SK-N-DZ (cell line): Measurements from ENCODE around the gene FRMD4A.
"Not testable (repeated sequence)": the region's sequence is repeated elsewhere in the genome, so short reads cannot be mapped to it uniquely, and the experiment has no call there.

Source experiments
- DNase-seq: peaks from one replicate; pipeline ENCODE4 v3.0.0-alpha.2; 2015; ENCODE audit warnings: low spot score

The FRMD4A gene

DNA sequence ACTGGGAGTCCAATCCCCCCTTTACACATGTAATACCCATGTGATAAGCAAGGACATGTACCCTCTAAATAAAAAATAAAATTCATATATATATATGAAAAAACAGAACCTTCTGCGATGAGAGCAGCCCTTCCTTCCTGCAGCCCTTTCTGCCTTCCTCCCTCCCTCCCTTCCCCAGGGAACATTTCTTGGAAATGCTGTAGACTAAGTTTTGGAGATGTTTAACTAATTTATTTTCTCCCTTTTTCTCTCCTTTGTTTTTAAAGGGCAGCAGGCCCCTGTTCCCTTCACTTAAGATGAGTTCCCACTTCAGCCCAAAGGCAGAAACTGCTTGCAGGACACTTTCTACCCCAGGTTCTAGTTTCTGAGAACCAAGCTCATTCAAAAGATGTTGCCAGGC lies 179.2 kb downstream of the FRMD4A start:
- no peak for DNase-seq

DNA sequence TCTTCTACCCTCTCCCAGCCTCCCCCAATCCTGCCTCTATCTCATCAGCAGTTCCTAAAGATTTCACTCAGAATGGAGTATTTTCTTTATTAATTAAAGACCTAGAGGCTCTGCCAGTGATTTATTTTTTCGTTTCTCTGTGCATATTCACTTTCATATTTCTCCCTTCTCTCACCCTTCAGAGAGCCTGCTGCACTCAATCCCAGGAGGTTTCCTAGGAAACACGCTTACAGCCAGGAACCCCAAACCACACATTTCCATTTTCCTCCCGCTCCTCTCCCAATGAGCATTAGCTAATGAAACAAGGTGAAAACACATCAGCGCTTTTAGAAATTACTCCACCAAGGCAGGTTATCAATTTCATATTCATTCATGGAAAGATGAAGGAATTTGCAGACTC lies 180.2 kb downstream of the FRMD4A start:
- DNase-seq, result no peak

DNA sequence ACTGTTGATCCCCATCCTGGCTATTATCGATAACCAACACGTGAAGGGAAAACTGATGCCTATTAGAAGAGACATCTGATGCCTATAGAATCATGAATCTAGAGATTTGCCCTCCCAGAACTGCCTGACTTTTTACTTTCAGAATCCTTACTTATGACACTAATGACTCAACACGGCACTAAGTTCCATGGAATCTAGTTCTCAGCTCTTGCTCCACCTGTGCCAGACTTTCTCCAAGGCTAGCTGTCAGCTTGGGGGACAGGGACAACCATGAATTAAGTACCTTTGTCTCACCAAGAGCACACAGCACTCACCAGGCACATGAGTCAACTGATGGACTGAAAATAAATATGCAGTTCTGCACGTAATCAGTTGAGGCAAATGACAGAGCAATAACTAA lies 184.2 kb downstream of the FRMD4A start:
- DNase-seq, result no peak

DNA sequence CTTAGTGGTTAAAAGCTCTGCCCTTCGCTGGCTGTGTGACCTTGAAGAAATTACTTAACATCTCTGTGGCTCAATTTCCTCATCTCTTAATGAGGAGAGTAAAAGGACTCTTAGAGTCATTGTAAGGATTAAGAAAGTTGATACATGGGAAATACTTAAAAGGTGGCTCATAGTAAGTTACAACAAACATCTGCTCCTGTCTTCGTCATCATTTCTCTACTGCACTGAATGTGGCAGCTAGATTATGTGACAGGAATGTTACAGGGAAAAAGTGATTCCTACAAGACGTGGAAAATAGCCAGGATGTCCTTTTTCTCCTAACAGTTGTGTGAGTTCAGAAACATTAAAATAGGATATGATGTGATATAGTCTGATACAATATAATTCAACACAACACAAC lies 184.7 kb downstream of the FRMD4A start:
- DNase-seq, result no peak

DNA sequence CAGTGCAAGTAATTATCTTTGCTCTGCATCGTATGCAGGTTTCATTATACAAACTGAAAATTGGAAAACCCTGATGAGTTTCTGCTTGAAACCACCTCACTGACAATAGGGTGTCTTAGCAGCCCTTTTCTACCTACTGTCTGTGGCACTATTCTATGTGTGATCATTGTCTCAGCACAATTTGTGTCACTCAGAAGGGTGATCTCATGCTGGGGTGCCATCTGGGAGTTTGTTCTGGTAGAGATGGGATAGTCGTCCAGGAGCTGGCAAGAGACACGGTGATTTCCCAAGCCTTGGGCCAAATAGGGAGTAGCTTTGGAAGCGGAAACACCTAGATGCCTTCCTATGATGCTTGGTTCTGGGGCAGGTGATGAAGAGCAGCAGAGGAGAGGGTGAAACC lies 186.3 kb downstream of the FRMD4A start:
- DNase-seq, result no peak

DNA sequence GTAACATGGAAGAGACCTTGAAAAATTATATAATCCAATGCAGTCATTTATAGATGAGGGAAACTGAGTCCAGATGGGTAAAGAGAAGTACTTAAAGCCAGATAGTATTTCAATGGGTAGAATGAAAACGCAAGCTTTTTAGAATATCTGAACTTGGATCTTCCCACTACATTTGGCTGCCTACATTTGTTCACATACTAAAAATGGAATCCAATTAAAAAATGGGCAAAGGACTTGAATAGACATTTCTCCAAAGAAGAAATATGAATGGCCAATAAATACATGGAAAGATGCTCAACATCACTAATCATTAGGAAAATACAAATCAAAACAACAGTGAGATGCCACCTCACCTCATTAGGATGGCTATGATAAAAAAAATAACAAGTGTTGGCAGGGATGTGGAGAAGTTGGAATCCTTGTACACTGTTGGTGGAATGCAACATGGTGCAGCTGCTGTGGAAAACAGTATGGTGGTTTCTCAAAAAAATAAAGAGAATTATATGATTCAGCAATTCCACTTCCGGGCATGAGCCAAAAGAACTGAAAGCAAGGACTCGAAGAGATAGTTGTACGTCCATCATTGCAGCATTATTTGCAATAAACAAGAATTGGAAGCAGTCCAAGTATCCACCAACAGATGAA lies 188.0 kb downstream of the FRMD4A start:
- DNase-seq, result no peak

DNA sequence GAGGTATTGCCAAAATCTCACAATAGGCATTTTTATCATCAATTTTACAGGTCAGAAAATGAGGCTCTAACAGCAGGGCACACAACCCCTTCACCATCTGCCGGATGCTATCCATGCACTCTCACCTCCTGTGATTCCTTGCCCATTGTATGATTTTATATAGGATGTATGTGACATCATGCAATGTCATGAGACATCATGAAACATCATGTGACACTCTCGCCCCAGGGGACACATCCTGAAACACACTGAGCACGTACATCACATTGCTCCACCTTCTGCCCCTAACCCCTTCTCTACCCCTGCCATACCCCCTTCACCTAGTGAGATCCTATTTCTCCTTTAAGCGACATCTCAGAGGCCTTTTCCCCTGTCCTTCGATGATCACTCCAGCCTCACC lies 189.4 kb downstream of the FRMD4A start:
- no peak for DNase-seq

DNA sequence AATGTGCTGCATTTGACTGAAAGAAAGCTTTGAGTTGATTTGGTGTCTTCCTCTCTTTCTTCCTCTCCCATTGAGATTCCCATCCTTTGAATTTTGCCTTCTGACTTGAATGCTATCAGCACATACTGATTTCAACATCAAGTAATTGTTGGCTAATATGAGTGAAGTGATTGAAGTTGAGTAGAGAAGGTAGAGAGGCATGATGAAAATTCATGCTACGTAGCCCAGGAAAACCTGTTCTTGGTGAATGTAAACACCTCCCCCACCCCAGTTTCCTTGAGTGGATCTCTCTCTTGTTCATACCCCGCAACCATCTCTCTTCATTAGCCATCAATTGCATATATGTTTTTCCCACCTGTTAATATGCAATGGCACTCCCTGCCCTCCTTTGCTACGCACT lies 193.3 kb downstream of the FRMD4A start:
- DNase-seq, result no peak

DNA sequence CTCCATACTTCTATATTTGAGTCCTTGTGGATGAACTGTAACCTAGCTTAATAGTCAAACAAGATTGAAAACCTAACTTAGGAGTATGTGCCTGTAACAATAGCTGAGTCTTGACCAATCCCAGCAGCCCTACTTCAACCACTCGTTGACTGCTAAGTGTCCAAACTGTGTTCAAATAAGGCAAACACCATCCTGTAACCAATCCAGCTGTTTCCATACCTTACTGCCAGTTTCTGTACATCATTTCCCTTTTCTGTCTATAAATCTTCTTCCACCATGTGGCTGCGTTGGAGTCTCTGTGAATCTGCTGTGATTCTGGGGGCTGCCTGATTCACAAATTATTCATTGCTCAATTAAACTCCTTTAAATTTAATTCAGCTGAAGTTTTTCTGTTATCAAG lies 195.5 kb downstream of the FRMD4A start:
- DNase-seq, result not testable (repeated sequence)

DNA sequence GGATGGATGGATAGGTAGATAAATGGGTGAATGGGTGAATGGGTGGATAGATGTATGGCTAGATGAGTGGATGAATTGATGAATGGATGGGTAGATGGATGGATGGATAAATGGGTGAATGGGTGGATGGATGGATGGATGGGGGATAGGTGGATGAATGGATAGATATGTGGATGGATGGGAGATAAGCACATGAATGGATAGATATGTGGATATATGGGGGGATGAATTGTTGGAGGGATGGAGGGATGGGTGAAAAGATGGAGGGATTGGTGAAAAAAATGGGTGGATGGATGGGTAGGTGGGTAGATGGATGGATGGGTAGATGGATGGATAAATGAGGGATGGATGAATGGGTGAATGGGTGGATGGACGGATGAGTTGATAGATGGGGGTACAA lies 196.4 kb downstream of the FRMD4A start:
- no peak for DNase-seq

DNA sequence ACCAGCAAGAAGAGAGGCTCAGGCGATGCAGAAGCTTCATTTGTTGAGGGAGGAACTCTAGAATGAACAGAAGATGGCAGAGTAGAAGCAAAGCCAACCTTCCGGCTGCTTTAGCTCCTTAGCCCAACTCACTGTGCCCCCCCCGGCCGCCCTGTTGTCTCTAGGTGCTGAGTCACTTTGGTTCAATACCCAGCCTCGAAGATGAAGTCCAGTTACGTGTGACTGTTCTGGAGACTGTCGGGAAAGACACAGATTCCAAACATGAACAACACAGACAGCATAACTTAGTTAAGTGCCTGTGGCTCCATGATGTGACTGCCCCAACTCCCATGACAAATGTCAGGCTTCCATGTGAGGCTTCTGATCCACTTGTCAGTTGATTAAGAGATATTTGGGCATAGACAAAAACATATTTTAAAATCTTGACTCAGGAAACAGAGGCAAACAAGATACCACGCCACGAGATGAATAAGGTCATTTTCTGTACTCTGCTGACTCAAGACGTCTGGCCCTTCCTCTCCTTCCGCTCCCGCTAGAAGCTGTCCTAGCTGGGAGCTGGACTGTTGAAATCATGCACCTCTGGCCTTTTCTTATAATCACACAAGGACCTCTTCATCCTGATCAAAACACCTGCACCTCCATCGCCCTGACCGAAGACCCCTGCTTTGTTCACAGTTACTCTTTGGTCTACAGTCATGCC lies 199.3 kb downstream of the FRMD4A start:
- DNase-seq, result peak; percentile 83

DNA sequence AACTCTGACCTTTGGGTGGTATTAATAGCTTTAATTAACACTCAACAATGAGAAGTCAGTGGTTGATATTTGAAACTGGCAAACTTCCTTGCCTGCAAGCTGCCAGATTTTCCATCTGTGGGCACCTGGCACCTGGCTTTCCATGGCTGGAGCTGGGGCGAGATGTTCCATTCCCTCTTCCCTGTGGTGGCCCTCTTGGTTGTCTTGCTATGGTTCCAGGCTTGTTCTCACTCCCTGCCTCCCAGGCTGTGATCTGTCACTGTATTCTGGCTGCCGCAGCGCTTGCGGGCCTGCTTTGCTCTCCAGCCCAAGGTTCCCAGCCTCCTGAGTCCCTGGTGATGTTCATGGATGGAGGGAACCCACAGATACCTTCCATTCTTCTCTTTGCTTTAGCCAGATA lies 201.0 kb downstream of the FRMD4A start:
- no peak for DNase-seq

DNA sequence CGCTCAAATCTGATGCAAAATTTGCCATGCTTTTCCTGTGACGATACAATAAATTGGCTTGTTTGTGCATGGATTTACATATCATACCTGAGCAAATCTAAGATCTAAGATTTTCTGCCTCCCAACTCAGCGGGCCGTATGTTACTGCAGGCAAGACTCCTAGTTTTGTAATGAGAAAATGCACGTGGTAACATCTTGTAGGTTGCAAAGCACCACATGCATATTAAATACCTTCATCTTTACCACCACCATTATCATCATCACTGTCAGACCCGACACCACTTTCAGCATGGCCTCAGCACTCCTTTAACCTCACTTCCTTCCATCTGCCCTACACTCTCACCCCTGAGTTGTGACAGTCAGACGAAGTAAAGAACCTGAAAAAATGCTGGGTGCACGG lies 202.2 kb downstream of the FRMD4A start:
- no peak for DNase-seq

DNA sequence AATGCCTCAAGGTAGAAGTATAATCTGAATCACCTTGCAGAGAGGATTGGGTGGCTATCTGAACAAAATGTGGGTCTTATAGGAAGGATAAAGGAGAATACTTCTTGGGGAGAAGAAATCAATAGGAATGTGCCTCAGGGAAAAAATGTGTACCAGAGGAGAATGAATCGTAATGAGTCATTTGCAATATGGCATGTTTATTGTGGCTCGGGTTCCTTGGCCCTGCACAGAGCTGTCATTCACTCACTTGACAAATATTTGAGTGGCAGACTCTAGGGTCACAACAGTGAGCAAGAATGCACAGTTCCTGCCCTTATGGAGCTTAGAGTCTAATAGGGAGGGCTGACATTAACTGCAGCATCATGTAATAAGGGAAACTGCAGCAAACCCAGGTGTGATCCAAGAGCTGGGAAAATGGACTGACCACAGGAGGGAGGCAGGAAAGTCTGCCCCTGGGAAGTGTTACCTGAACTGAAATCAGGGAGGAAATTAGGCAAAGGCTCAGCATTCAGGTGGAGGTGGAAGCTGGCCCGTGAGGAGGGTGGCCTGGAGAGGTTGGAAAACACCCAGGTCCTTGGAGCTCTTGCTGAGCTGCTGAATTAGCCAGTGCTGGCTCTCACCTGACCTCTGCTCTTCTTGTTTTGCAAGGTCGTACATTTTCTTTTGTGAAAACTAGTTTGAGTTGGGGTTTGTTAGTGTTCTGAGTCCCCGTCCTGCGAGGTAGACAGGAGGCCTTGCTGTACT lies 203.9 kb downstream of the FRMD4A start:
- no peak for DNase-seq

DNA sequence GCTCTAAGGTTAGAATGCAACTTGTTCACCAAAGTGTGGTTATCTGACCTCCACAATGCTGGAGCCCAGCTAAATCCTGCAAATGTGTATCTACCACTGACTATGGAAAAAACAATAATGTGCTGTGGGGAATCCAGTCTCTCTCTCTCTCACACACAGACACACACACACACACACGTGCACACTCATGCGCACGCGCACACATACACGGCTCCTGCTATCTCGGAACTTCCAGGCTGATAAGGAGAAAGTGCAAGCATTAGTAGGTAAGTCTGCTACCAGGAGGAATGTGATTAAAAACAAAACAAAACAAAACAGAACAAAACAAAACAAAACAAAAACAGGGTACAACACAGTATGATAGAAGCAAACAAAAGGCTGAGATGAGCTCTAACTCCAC lies 205.2 kb downstream of the FRMD4A start:
- no peak for DNase-seq

DNA sequence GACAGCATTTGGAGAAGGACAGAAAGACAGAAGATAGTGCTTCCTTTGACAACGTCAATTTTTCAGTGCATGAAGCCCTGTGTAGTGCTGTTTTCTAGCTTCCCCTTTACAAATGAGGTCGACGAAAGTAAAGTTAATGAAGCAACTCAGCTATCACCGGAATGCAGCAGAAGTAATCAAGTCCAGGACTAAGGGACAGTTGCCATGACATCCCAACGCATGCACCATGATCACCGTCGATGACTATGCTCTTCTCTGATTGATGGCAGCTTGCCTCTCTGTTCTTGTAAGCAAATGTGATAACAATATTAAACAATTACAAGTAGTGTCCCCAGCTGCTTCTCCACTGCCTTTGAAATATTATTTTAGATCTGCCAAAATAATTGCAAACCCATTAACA lies 205.8 kb downstream of the FRMD4A start:
- no peak for DNase-seq

DNA sequence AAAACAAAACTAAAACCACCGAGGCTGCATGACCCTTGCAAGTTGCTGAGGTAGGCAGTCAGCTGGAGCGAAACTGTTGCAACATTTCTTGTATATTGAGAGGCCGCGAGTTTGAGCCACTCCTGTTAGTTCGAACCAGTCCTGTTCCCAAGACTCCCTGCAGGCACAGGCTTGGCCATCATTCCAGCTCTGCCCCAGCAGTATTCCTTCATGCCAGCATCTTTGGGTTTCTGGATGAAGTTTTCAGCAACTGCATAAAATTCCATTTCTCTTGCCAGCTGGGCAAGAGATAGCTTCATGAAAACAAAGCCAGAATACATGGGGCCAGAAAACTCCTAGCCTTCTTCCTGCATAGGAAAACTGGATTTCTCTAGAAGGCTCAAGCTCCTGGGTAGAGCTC lies 207.6 kb downstream of the FRMD4A start:
- DNase-seq, result no peak

DNA sequence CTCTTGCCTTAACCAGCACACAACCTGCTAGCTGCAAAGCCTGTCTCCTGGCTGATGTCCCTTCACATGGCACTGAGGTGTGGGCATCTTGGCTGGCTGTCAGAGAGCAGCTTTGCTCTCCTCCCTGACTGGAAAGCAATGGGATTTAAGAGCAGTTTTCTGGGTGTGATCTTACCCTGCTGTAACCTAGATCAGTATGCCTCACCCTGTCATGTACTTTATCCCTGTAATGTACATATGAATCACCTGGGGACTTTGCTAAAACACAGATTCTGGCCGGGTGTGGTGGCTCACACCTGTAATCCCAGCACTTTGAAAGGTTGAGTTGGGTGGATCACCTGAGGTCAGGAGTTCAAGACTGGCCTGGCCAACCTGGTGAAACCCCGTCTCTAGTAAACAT lies 209.9 kb downstream of the FRMD4A start:
- DNase-seq, result no peak

DNA sequence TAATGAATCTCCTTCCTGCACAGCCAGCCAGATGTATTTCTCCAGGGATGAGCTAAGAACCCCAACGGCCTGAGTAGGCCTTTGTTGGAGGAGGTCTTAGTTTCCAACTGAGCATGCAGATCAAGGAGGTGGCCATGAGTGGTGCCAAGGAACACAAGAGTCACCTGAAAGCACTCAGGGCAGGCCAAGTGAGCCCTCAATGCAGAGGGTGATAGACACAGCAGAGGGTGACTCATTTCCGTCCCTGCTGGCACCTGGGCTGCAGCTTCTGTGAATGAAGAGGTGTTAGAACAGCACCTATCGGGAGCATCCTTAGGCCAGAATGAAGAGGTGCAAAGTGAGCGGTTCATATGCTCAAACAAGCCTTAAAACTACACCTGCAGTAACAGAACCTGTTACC lies 211.8 kb downstream of the FRMD4A start:
- no peak for DNase-seq

DNA sequence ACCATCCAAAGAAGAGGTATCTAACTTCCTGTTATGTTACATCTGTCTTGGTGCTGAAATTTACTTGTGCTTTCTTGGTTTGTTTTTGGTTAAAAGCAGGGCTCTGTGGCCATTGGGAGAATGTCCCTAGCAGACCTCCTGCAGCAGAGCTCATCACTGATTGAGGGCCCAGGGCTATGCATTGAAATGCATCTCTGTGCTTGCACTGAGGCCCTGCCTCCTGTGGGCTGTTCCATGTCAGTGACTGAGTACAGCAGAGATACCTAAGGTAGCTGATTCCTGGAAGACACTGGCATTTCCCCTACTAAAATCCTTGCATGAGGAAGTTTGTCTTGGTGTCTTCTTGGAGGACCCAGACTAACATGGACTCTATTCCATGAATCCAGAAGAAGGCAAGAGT lies 213.9 kb downstream of the FRMD4A start:
- DNase-seq, result no peak

DNA sequence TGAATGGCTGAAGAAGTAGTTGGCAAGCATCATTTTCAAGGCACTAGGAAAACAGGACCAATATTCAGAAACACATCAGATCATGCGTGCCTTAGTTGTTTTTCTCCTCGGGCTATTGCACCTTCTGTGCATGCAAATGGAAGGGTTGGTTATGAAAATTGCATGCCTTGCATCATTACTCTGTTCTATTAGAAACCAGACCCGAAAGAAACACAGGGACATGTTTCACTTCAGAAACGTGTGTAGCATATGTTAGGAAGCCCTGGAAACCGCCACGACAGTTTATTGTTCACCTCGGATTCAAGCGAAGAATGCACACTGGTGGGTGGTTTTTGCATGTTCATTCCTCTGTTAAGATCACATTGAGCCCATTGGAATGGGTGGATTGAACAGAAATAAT lies 214.7 kb downstream of the FRMD4A start:
- no peak for DNase-seq

DNA sequence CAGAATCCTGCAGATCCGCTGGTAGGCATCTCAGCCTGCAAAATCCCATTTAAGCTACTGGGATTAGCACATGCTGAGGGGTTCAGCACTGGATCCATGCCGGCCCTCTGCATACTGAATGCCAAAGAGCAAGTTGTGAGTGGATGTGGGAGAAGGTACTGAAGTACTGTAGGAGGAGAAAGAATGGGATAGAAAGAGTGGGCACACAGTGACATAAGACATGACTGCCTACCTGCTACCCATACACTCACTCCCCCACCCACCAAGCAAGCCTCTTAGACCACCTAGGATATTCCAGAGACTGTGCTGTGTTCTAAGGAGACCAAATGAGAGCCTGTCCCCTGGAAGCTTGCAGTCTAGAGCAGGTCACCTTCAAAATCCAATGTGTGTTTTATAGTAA lies 215.9 kb downstream of the FRMD4A start:
- DNase-seq, result no peak

DNA sequence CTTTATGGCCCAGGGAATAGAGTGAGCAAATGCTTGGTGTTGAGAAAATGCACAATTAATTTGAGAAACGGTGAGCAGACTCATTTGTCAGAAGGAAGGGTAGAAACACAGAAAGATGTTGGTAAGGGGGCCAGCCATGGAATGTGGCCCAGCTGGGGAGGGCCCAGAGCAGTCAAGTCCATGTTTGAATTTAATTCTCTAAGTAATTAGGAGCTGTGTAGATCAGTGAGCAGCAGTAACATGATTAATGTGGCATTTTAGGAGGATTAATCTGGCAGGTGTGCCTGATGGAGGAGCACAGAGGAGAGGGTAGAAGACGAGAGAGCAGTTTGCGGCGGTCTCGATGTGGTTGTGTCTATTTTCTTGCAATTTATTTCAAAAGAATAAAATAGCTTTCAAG lies 218.7 kb downstream of the FRMD4A start:
- DNase-seq, result no peak
